ENCODE results near the gene RICTOR.

The RICTOR gene

DNA sequence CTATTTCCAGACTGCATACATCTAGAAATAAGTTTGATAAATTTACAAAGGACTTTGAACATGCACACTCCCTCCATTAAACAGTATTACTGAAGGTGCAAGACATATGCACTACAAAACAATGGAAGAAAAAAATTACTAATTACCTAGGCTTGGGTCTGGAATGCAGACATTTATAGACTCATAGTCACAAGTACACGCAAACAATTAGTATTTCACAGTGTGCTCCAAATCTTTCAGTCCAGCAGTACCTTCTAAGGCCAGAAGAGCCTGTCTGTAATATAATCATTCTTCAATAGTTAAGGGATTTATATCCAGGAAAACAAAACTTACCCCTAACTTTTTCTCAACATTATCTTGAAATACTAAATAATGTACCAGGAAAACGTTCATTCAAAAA is 11.2 kb downstream of the RICTOR start:
- peaks cover 8% of the 10 kb centered on the region for H3K4me1 ChIP-seq (ENCODE audit: control insufficient read depth, insufficient read depth, low read length)
- peaks cover 9 to 14% of the 10 kb centered on the region in 2 experiments; a peak in 1 of 3 replicates for H3K36me3 ChIP-seq (ENCODE audit: control insufficient read depth in 2 of 2, insufficient read depth in 1 of 2, low read length in 2 of 2)
- TF ChIP-seq ZNF266 (tag by site-specific recombination; IDR thresholded peaks at IDR 0.05; ENCODE audit: low read depth) (no peak), ZNF747 (tag by site-specific recombination; IDR thresholded peaks at IDR 0.05) (no peak), ZSCAN18 (tag by site-specific recombination; IDR thresholded peaks at IDR 0.05) (no peak), ZNF596 (tag by site-specific recombination; IDR thresholded peaks at IDR 0.05) (no peak), ZNF112 (tag by site-specific recombination; IDR thresholded peaks at IDR 0.05) (no peak), ZNF423 (tag by site-specific recombination; IDR thresholded peaks at IDR 0.05) (no peak), ZNF677 (tag by site-specific recombination; IDR thresholded peaks at IDR 0.05) (no peak)
- TF ChIP-seq, protein P1, sequence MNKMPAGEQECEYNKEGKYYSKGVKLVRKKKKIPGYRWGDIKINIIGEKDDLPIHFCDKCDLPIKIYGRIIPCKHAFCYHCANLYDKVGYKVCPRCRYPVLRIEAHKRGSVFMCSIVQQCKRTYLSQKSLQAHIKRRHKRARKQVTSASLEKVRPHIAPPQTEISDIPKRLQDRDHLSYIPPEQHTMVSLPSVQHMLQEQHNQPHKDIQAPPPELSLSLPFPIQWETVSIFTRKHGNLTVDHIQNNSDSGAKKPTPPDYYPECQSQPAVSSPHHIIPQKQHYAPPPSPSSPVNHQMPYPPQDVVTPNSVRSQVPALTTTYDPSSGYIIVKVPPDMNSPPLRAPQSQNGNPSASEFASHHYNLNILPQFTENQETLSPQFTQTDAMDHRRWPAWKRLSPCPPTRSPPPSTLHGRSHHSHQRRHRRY (tag by site-specific recombination; IDR thresholded peaks at IDR 0.05): no peak
- H3K27ac ChIP-seq (ENCODE audit: extremely low read depth, low read depth, low read length): no peak overlapping the region
- no peaks in the 10 kb centered on the region for H3K9me3 ChIP-seq (ENCODE audit: control insufficient read depth, insufficient read depth, low read depth, low read length)
- no peak overlapping the region for H3K4me3 ChIP-seq (ENCODE audit: low read depth, low read length)
- CTCF ChIA-PET: interaction anchor here (0.8 to 1.0 kb wide), 2 partner anchors 8 to 9 kb away, joined by 4 to 6 read pairs; no protein-coding TSS in a partner anchor
- POLR2A ChIA-PET: no interaction called here

- CTCF ChIA-PET: interaction anchor here (0.7 to 2.0 kb wide), 3 partner anchors 9 to 155 kb away, joined by 3 to 14 read pairs (median 4); no protein-coding TSS in a partner anchor
- Histone ChIP-seq H3K4me1 (ENCODE audit: control insufficient read depth, insufficient read depth, low read length) (peaks cover 8% of the 10 kb centered on the region), H3K27ac (ENCODE audit: extremely low read depth, low read depth, low read length) (no peak overlapping the region), H3K36me3 (ENCODE audit: control insufficient read depth in 2 of 2, insufficient read depth in 1 of 2, low read length in 2 of 2) (peaks cover 9 to 14% of the 10 kb centered on the region in 2 experiments; a peak in 1 of 3 replicates), H3K9me3 (ENCODE audit: control insufficient read depth, insufficient read depth, low read depth, low read length) (no peaks in the 10 kb centered on the region), H3K4me3 (ENCODE audit: low read depth, low read length) (no peak overlapping the region)
- TF ChIP-seq PRDM1 (tag by site-specific recombination; IDR thresholded peaks at IDR 0.05): no peak
- no peak for TF ChIP-seq ZNF654 (tag by site-specific recombination; IDR thresholded peaks at IDR 0.05; ENCODE audit: low read depth)
- TF ChIP-seq ZNF530 (tag by site-specific recombination; IDR thresholded peaks at IDR 0.05; ENCODE audit: low read depth): no peak
- TF ChIP-seq KLF10 (tag by site-specific recombination; IDR thresholded peaks at IDR 0.05): no peak
- TF ChIP-seq ZNF510 (tag by site-specific recombination; IDR thresholded peaks at IDR 0.05; ENCODE audit: insufficient replicate concordance): no peak
- TF ChIP-seq ZNF664 (tag by site-specific recombination; IDR thresholded peaks at IDR 0.05): no peak
- TF ChIP-seq ZBTB17 (tag by site-specific recombination; IDR thresholded peaks at IDR 0.05): no peak
- TF ChIP-seq KLF9 (tag by site-specific recombination; IDR thresholded peaks at IDR 0.05; ENCODE audit: low read depth): no peak
- no peak for TF ChIP-seq ZNF449 (tag by site-specific recombination; IDR thresholded peaks at IDR 0.05)
- no peak for TF ChIP-seq ZNF248 (tag by site-specific recombination; IDR thresholded peaks at IDR 0.05)
- no peak for TF ChIP-seq ZNF529 (tag by site-specific recombination; IDR thresholded peaks at IDR 0.05; ENCODE audit: insufficient replicate concordance)
- no peak for TF ChIP-seq GLI4 (tag by site-specific recombination; IDR thresholded peaks at IDR 0.05)
- TF ChIP-seq ZSCAN4 (tag by site-specific recombination; IDR thresholded peaks at IDR 0.05): no peak
- TF ChIP-seq ZNF214 (tag by site-specific recombination; IDR thresholded peaks at IDR 0.05; ENCODE audit: borderline replicate concordance): no peak
- no peak for TF ChIP-seq ZNF521 (tag by site-specific recombination; IDR thresholded peaks at IDR 0.05)
- POLR2A ChIA-PET: no interaction called here
Observed at GRCh38 chr5:39062530-39062929, 11.7 kb downstream of the RICTOR start.
